C4-2B (cell line): ENCODE data around the gene TRHDE.

Experiments
- ZFX ChIP-seq: fragments of 450-650 bp; IDR thresholded peaks from 2 replicates; pipeline ENCODE4 v1.6.1; 2017
- TF ChIP-seq, protein P1 (sequence below): fragments of 450-650 bp; conservative IDR thresholded peaks from 2 replicates; pipeline ENCODE4 v1.5.1; 2017; ENCODE audit warnings: mild to moderate bottlenecking

DNA sequence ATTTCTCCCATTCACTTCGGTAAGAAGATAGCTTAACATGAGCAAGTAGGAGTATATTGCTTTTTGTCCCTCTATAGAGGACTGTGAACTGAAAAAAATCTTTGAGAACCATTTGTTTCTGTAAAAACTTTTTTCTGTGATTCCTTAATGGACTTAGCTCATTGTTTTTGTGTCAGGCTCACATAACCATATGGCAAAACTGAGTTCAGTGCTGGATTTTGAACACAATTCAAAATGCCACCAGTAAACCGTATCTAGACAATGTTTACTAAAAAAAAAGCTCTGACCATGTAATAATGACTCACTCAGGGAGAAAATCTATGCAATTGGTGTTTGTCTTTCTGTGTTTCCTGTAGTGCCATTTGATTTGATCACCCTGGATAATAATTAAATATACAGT lies 5.2 kb downstream of the TRHDE start:
- TF ChIP-seq, protein P1, sequence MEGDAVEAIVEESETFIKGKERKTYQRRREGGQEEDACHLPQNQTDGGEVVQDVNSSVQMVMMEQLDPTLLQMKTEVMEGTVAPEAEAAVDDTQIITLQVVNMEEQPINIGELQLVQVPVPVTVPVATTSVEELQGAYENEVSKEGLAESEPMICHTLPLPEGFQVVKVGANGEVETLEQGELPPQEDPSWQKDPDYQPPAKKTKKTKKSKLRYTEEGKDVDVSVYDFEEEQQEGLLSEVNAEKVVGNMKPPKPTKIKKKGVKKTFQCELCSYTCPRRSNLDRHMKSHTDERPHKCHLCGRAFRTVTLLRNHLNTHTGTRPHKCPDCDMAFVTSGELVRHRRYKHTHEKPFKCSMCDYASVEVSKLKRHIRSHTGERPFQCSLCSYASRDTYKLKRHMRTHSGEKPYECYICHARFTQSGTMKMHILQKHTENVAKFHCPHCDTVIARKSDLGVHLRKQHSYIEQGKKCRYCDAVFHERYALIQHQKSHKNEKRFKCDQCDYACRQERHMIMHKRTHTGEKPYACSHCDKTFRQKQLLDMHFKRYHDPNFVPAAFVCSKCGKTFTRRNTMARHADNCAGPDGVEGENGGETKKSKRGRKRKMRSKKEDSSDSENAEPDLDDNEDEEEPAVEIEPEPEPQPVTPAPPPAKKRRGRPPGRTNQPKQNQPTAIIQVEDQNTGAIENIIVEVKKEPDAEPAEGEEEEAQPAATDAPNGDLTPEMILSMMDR, result no peak
- TF ChIP-seq ZFX, result no peak
